ENCODE data around the gene OLFML1.

DNA sequence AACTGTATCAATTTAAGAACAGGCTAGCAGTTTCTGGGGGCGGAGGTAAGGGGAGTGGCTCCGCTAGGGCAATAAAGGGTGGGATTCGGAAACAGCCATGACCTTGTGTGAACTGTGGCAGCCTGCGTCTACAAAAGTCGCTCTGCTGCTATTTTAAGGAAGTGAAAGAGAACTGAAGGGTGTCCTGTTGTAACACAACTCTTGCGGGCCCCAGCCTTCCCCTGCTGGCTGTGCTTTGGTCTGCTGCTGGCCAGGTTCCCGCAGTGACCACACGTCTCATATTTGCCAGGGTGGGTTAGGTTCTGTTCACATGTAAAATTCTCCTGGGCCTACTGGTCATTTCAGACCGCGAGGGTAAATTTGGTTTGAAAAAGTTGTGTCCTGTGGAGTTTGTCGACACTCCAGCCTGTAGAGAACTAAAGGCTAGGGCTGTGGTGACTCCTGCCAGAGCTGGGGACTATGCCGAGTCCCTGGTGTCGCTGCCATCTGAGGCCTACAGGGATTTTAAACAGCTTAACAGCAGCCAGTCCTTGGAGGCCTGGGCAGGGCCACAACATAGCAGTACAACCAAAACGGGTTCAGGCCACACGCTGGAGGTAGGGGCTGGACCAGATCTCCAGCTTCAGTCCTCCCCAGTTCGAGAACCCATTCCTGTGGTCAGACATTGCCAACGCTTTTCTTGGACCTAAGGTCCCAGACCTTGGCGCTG, 27.4 kb downstream of the OLFML1 start:
- TF ChIP-seq GPN1 (CRISPR knock-in tag; IDR thresholded peaks at IDR 0.05; ENCODE audit: borderline replicate concordance) = no peak
- TF ChIP-seq, protein P1, sequence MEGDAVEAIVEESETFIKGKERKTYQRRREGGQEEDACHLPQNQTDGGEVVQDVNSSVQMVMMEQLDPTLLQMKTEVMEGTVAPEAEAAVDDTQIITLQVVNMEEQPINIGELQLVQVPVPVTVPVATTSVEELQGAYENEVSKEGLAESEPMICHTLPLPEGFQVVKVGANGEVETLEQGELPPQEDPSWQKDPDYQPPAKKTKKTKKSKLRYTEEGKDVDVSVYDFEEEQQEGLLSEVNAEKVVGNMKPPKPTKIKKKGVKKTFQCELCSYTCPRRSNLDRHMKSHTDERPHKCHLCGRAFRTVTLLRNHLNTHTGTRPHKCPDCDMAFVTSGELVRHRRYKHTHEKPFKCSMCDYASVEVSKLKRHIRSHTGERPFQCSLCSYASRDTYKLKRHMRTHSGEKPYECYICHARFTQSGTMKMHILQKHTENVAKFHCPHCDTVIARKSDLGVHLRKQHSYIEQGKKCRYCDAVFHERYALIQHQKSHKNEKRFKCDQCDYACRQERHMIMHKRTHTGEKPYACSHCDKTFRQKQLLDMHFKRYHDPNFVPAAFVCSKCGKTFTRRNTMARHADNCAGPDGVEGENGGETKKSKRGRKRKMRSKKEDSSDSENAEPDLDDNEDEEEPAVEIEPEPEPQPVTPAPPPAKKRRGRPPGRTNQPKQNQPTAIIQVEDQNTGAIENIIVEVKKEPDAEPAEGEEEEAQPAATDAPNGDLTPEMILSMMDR (CRISPR knock-in tag; IDR thresholded peaks at IDR 0.05) = no peak
- TF ChIP-seq KLF6 (CRISPR knock-in tag; IDR thresholded peaks at IDR 0.05) = no peak
- no peak for TF ChIP-seq XRCC5 (optimal IDR thresholded peaks at IDR 0.05; ENCODE audit: low read length)
- no peak for TF ChIP-seq HOXA3 (CRISPR knock-in tag; IDR thresholded peaks at IDR 0.05)

All from HepG2 (cell line).